ENCODE results near the gene PDE6C.

The PDE6C gene

GRCh38 chr10:93612311-93612710 lies at the start of gene PDE6C:
Gene PDE6C (plus strand): TSS chr10:93612537. CDS start chr10:93612726, 189 bp downstream.
- DNase-seq (ENCODE audit: low read depth) = no peak

- no peak for DNase-seq (ENCODE audit: low read depth)
Observed at GRCh38 chr10:93565446-93565845, 46.9 kb upstream of the PDE6C start.

- DNase-seq (ENCODE audit: low read depth) = no peak
Observed at GRCh38 chr10:93566435-93567276, 45.7 kb upstream of the PDE6C start, which contains the start of gene FFAR4. Gene FFAR4 (plus strand): TSS chr10:93566665. CDS start chr10:93566721, 56 bp downstream.

GRCh38 chr10:93567277-93568104 lies 44.8 kb upstream of the PDE6C start:
- DNase-seq (ENCODE audit: low read depth) = no peak

- DNase-seq (ENCODE audit: low read depth) = no peak
Observed at GRCh38 chr10:93568105-93568390, 44.3 kb upstream of the PDE6C start.

GRCh38 chr10:93570383-93570782 lies 42.0 kb upstream of the PDE6C start:
- no peak for DNase-seq (ENCODE audit: low read depth)

GRCh38 chr10:93572606-93573005 lies 39.7 kb upstream of the PDE6C start:
- no peak for DNase-seq (ENCODE audit: low read depth)

- no peak for DNase-seq (ENCODE audit: low read depth)
Observed at GRCh38 chr10:93573051-93573909, 39.1 kb upstream of the PDE6C start.

- no peak for DNase-seq (ENCODE audit: low read depth)
Observed at GRCh38 chr10:93573924-93574323, 38.4 kb upstream of the PDE6C start.

GRCh38 chr10:93576888-93577287 lies 35.4 kb upstream of the PDE6C start:
- DNase-seq (ENCODE audit: low read depth) = no peak

GRCh38 chr10:93577565-93577964 lies 34.8 kb upstream of the PDE6C start:
- DNase-seq (ENCODE audit: low read depth) = no peak

- DNase-seq (ENCODE audit: low read depth) = no peak
Observed at GRCh38 chr10:93579089-93579488, 33.2 kb upstream of the PDE6C start.

GRCh38 chr10:93579985-93580711 lies 32.2 kb upstream of the PDE6C start:
- no peak for DNase-seq (ENCODE audit: low read depth)

GRCh38 chr10:93580828-93581227 lies 31.5 kb upstream of the PDE6C start:
- DNase-seq (ENCODE audit: low read depth) = no peak

- DNase-seq (ENCODE audit: low read depth) = no peak
Observed at GRCh38 chr10:93584445-93584844, 27.9 kb upstream of the PDE6C start.

GRCh38 chr10:93589648-93590562 lies 22.4 kb upstream of the PDE6C start:
- no peak for DNase-seq (ENCODE audit: low read depth)

- no peak for DNase-seq (ENCODE audit: low read depth)
Observed at GRCh38 chr10:93590638-93591037, 21.7 kb upstream of the PDE6C start.

GRCh38 chr10:93591065-93591808 lies 21.1 kb upstream of the PDE6C start:
- no peak for DNase-seq (ENCODE audit: low read depth)

GRCh38 chr10:93593254-93593653 lies 19.1 kb upstream of the PDE6C start:
- DNase-seq (ENCODE audit: low read depth) = no peak

- DNase-seq (ENCODE audit: low read depth) = no peak
Observed at GRCh38 chr10:93593749-93594148, 18.6 kb upstream of the PDE6C start.

Data from non-pigmented ciliary epithelial cell (primary cell).